ENCODE results near the gene SLC29A2.

The SLC29A2 gene

DNA sequence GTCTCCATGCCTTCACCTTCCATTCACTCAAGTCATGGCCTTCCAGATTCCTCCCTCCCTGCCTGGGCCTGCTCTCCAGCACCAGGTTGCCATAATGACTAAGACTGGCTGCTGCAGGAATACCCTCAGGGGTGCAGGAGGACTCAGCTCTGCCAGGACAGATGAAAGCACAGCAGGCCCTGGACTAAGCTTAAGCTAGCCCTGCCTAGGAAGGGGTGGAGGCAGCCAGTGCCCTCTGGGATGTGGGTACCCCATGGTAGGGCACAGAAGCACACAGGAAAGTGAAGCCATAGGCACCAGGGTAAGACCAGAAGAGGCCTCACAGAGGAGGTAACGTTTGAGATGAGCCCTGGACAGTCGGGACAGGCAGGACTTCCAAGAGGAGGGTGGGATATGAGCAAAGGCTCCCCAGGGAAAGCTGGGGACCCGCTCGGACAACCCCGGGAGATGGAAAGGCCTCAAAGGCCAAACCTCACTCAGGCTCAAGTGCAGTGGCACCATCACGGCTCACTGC is 32.3 kb downstream of the SLC29A2 start:
- Histone ChIP-seq H3K36me3 (ENCODE audit: insufficient read depth) (no peaks in the 10 kb centered on the region; the same call in 1 of the 2 replicates), H2AFZ (ENCODE audit: low read depth) (no peak overlapping the region), H4K20me1 (ENCODE audit: insufficient read depth) (no peaks in the 10 kb centered on the region), H3K4me1 (ENCODE audit: low read depth, poor library complexity, severe bottlenecking) (peaks cover 15% of the 10 kb centered on the region), H3K79me2 (ENCODE audit: insufficient read depth, low read depth) (peaks cover 13% of the 10 kb centered on the region; the same call in 1 of the 2 replicates), H3K27me3 (ENCODE audit: insufficient read depth, low read depth) (no peaks in the 10 kb centered on the region), H3K4me3 (IDR thresholded peaks at IDR 0.05; ENCODE audit: insufficient read depth, low read depth, low read length) (no peak overlapping the region), H3K9ac (no peak overlapping the region), H3K4me2 (no peak overlapping the region), H3K27ac (no peak overlapping the region)
- TF ChIP-seq, protein P1, sequence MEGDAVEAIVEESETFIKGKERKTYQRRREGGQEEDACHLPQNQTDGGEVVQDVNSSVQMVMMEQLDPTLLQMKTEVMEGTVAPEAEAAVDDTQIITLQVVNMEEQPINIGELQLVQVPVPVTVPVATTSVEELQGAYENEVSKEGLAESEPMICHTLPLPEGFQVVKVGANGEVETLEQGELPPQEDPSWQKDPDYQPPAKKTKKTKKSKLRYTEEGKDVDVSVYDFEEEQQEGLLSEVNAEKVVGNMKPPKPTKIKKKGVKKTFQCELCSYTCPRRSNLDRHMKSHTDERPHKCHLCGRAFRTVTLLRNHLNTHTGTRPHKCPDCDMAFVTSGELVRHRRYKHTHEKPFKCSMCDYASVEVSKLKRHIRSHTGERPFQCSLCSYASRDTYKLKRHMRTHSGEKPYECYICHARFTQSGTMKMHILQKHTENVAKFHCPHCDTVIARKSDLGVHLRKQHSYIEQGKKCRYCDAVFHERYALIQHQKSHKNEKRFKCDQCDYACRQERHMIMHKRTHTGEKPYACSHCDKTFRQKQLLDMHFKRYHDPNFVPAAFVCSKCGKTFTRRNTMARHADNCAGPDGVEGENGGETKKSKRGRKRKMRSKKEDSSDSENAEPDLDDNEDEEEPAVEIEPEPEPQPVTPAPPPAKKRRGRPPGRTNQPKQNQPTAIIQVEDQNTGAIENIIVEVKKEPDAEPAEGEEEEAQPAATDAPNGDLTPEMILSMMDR (conservative IDR thresholded peaks at IDR 0.05; ENCODE audit: low read depth, low read length) = no peak

DNA sequence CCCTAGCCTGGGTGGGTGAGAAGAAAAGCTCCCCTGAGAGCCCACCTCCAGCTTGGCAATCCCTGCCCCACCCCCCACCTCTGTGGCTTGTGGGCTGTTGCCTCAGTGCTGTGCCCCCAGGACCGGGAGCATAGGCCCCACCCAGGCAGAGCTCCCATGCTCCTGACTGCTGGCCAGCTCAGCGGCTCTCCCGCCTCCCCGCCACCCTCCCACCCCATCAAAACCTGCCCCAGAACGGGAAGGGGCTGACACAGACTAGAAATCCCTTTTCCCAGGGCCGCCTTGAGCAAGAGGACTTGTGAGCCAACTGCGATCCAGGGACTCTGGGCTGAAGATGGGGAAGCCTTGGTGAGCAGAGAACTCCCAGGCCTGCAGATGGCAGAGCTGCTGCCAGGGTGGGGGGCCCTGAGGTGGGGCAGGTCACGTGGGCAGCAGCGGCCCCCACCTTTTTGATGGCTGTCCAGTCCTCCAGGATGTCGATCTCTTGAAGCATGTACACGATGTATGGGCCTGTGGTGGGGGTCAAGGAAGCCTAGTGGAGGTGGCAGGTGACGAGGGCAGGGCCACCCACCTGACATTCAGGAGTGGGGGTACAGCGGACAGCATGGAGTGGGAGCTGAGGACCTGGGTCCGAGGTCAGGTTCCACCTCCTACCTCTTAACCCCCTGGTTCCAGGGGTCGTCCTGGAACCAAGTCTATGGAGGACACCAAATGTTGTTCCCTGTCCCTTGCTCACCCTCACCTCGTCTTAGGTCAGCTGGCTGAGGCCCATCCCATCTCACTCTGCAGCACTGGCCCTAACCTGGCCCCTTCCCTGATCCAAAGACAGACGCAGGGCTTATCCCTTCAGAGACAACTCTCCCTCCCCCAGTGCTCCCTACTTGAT is 33.0 kb downstream of the SLC29A2 start:
- Histone ChIP-seq H3K9ac (no peak overlapping the region), H3K4me1 (ENCODE audit: low read depth, poor library complexity, severe bottlenecking) (peaks cover 8% of the 10 kb centered on the region), H3K36me3 (ENCODE audit: insufficient read depth) (no peaks in the 10 kb centered on the region; the same call in 1 of the 2 replicates), H4K20me1 (ENCODE audit: insufficient read depth) (no peaks in the 10 kb centered on the region), H2AFZ (ENCODE audit: low read depth) (no peak overlapping the region), H3K4me2 (no peak overlapping the region), H3K27me3 (ENCODE audit: insufficient read depth, low read depth) (peaks cover 5% of the 10 kb centered on the region; the same call in 1 of the 2 replicates), H3K79me2 (ENCODE audit: insufficient read depth, low read depth) (peaks cover 6% of the 10 kb centered on the region; the same call in 1 of the 2 replicates), H3K27ac (no peak overlapping the region), H3K4me3 (IDR thresholded peaks at IDR 0.05; ENCODE audit: insufficient read depth, low read depth, low read length) (no peak overlapping the region)
- TF ChIP-seq, protein P1 (conservative IDR thresholded peaks at IDR 0.05; ENCODE audit: low read depth, low read length) = no peak

DNA sequence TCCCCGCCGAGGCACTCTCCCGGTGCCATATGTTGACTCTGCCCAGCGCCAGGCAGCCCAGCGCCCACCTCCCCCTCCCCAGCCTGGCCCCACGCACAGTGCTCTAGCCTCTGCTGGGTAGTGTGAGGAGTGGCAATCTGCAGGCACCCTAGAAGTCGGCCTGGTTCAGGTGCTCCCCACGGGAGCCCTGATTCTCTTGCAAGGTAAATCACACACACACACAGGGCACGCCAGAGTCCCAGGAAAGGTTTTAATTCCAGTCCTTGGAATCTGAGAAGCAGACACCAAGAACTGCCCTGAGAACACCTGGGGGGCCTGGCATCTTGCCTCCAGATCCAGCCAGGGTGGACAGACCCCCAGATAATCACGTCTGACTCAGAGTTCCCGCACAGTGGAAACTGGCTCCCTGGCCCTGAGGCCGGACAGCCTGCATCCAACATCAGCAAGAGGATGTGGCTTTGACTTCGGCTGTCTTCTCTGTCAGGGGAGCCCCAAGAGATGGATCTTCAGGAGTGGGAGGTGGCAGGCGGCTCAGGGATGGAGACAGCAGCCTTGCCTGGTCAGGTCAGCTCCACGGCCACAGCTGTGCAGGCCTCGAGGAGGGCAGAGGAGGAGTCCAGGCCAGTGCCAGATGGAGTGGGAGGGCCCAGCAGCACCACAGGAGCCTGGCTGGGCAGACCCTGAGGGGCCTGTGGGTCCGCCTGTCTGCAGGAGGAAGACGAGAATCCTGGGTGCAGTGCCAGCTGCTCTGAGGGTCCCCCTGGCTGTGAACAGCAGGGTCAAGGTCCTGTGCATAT is 34.3 kb downstream of the SLC29A2 start:
- H3K9ac ChIP-seq = no peak overlapping the region
- H3K4me2 ChIP-seq = no peak overlapping the region
- no peaks in the 10 kb centered on the region for H3K79me2 ChIP-seq (ENCODE audit: insufficient read depth, low read depth)
- H3K4me1 ChIP-seq (ENCODE audit: low read depth, poor library complexity, severe bottlenecking) = peaks cover 6% of the 10 kb centered on the region
- no peaks in the 10 kb centered on the region for H4K20me1 ChIP-seq (ENCODE audit: insufficient read depth)
- H2AFZ ChIP-seq (ENCODE audit: low read depth) = no peak overlapping the region
- no peak overlapping the region for H3K4me3 ChIP-seq (IDR thresholded peaks at IDR 0.05; ENCODE audit: insufficient read depth, low read depth, low read length)
- no peaks in the 10 kb centered on the region for H3K36me3 ChIP-seq (ENCODE audit: insufficient read depth)
- H3K27me3 ChIP-seq (ENCODE audit: insufficient read depth, low read depth) = peaks cover 14% of the 10 kb centered on the region; the same call in 1 of the 2 replicates
- TF ChIP-seq, protein P1 (conservative IDR thresholded peaks at IDR 0.05; ENCODE audit: low read depth, low read length) = no peak
- no peak overlapping the region for H3K27ac ChIP-seq

DNA sequence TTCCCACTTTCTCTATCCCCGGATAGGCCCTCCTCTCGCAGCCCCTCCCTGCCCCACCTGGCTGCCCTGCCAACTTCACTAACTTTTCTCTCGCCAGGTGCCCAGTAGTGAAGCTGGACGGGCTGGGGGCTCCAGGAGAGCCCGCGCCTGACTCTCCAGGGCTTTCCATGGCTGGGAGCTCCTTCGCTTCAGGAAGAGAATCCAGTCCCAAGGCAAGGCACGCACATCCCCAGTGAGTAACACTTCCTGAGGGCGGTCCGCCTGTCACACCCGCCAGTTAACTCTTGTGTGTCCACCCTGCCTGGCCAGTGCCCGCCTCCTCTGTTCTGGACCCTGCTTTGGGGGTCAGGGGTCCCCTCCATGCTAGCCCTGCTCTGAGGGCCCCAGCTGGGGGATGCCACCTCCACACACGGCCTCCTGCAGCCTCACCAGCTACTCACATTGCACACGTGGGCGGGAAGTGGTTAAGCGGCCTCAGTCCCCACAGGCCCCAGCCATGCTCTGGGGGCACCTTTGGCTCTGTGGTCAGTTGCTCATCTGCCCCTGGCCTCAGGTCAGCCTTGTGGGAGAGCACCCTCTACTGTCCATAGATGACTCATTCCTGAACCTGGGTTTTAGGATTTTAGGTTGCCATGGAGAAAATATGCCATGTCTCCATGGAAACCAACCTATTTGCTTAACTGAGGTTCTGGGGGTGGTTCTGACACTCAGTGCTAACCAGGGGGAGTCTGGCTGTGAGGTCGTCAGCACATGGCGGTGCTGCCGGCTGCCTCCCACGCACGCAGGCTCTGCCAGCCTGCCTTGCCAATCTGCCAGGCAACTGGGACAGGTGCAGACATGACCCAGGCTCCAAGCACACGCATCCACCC is 35.1 kb downstream of the SLC29A2 start, which contains the start of gene RIN1:
TSS of gene RIN1 (minus strand) at position 201 of the 869 bp plus-strand sequence. CDS start at position 169, 32 bp downstream.
- Histone ChIP-seq H3K4me1 (ENCODE audit: low read depth, poor library complexity, severe bottlenecking) (peaks cover 6% of the 10 kb centered on the region), H3K9ac (no peak within 1 kb of the TSS), H4K20me1 (ENCODE audit: insufficient read depth) (no peaks in the 10 kb centered on the region), H2AFZ (ENCODE audit: low read depth) (no peak within 1 kb of the TSS), H3K79me2 (ENCODE audit: insufficient read depth, low read depth) (no peaks in the 10 kb centered on the region), H3K4me3 (IDR thresholded peaks at IDR 0.05; ENCODE audit: insufficient read depth, low read depth, low read length) (no peak within 1 kb of the TSS), H3K27me3 (ENCODE audit: insufficient read depth, low read depth) (peaks cover 22% of the 10 kb centered on the region; the same call in 1 of the 2 replicates), H3K4me2 (no peak within 1 kb of the TSS), H3K27ac (no peak within 1 kb of the TSS), H3K36me3 (ENCODE audit: insufficient read depth) (no peaks in the 10 kb centered on the region)
- TF ChIP-seq, protein P1 (conservative IDR thresholded peaks at IDR 0.05; ENCODE audit: low read depth, low read length) = no peak
